Endometrium (tissue), 2 donors: ENCODE results near the gene IRAK2.
"Not testable (repeated sequence)": the region's sequence is repeated elsewhere in the genome, so short reads cannot be mapped to it uniquely, and the experiment has no call there.

Experiments used
- FAIRE-seq: peaks from 2 replicates; lab custom pipeline; 2012; peaks lifted over from hg19 to GRCh38; lab: Jason Lieb, UNC
- donor health status: control.
- donor health status: control.

IRAK2 gene

GRCh38 chr3:10160346-10160745, 4.4 kb upstream of the IRAK2 start:
- FAIRE-seq: no peak

GRCh38 chr3:10160925-10161324, 3.8 kb upstream of the IRAK2 start:
- FAIRE-seq: no peak

DNA sequence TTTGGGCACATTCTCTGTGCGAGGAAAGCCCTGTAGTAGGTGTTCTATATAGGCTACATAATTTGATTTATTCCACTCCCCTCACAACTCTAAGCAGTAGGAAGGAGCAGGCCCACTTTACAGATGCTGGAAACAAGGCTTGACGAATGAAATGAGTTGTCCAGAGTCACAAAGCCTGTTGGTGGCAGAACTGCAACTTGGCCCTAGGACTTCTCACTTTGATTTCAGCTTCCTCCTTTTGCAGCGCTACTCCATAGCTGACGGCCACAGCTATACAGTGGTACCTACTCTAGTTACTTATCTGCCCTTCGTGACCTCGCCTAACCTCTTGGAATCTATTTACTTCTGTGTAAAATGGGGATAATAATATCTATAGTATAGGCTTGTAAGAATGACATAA, 2.5 kb upstream of the IRAK2 start:
- no peak for FAIRE-seq

GRCh38 chr3:10164201-10164545, 546 bp upstream of the IRAK2 start:
- not testable (repeated sequence) for FAIRE-seq

DNA sequence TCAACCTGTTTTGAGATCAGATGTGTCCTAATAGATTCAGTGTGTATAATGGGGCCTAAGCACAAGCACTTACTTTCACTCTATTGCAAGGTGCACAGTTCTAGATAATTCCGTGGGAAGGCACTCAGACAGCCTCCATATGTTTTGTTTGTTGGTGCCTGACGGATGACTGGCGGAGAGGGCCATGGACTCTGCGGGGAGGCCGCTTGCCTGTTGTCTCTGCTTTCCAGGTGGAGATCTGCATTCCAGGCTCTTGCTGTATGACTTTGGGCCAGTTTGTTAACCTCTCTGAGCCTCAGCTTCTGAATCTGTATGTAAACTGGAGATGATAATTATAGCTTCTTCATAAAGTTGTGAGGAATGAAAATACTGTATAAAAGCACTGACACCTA, 1.5 kb downstream of the IRAK2 start:
- FAIRE-seq: no peak

DNA sequence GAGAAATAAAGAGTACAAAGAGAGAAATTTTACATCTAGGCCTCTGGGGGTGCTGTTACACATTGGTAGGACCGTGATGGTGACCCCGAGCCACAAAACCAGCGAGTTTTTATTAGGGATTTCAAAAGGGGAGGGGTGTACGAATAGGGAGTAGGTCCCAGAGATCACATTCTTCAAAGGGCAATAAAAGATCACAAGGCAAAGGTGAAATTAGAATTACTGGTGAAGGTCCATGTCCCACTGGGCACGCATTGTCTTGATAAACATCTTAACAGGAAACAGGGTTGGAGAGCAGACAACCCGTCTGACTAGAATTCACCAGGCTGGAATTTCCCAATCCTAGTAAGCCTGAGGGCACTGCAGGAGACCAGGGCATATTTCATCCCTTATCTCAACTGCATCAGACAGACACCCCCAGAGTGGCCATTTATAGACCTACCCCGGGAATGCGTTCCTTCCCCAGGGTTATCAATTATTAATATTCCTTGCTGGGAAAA, 4.3 kb downstream of the IRAK2 start:
- no peak for FAIRE-seq

DNA sequence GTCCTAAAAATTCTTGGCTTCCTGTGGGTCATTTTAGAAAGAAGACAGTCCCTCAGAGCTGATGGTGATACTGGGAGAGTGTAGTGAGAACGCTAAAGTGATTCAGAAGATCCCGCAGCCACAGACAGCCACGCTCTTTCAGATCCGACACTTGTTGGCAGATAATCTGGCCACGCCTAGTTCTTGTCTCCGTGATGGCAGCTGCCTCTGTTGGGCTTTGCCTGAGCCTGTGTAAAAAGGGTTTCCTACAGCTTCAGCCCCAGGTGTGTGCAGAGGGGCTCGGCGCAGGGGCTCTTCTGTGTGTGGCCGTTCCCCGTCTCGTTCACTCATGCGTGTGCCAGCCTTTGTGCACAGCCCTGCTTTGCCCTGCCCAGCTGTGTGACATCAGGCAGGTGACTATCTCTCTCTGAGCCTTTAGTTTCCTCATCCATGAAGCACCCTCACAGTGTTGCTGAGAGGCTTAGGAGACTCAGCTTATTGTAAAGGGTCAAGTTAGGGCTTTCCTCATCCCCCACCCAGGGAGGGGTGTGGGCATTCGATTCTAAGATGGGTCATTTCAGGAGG, 6.3 kb downstream of the IRAK2 start:
- no peak for FAIRE-seq

- FAIRE-seq: no peak
Measured at GRCh38 chr3:10173095-10173925, 8.6 kb downstream of the IRAK2 start.

DNA sequence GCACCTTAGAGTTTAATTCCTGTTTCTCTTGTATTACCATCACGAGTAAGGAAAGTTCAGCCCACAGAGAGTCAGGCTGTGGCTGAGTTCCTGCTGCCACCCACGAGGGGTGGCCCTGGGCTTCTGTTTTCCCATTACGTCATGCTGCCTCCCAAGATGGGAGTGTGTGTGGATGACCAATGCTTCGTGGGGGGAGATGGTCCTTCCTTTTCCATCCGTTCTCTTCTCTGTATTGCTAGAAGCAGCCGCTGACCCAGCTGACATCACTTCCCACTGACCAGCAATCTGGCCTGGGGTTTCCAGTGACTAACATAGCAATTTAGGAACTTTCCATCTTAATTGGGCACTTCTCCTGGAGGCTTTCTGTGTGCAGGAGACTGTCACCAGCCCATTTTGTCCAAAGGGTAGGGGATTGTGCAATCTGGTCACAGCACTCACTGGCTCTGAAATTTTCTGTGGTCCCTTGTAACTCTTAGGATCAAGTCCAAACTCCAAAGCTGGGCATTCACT, 9.3 kb downstream of the IRAK2 start:
- FAIRE-seq: no peak

DNA sequence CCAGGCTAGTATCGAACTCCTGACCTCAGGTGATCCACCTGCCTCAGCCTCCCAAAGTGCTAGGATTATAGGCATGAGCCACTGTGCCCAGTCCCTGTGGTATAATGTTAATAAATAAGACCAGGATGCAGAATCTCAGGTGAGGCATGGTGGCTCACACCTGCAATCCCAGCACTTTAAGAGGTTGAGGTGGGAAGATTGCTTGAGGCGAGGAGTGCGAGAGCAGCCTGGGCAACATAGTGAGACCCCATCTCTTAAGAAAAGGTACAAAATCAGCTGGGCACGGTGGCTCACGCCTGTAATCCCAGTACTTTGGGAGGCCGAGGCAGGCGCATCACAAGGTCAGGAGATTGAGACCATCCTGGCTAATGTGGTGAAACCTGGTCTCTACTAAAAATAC, 10.6 kb downstream of the IRAK2 start:
- not testable (repeated sequence) for FAIRE-seq

DNA sequence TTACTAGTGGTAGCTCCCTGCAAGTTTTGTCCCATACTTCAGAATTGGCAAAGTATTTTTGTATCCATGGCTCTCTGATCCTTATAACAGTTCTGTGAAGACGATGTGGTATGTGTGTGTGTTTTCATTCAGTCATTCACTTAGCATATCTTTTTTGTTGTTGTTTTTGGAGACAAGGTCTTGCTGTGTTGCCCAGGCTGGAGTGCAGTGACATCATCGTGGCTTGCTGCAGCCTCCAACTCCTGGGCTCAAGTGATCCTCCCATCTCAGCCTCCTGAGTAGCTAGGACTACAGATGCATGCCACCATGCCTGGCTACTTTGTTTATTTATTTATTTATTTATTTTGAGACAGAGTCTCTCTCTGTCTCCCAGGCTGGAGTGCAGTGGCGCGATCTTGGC, 11.4 kb downstream of the IRAK2 start:
- FAIRE-seq: not testable (repeated sequence)

DNA sequence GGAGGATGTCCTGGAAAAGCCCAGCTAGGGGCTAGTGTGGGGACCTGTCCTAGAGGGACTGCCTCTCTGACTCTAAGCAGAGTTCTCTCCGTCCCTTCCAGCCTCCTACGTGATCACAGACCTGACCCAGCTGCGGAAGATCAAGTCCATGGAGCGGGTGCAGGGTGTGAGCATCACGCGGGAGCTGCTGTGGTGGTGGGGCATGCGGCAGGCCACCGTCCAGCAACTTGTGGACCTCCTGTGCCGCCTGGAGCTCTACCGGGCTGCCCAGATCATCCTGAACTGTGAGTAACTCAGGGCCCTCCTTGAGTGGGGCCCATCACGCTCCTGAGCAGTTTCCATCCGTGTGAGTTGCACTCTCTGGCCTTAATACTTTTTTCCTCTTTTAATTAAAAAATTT, 13.0 kb downstream of the IRAK2 start:
- FAIRE-seq: no peak

GRCh38 chr3:10178892-10179291, 14.2 kb downstream of the IRAK2 start:
- no peak for FAIRE-seq

DNA sequence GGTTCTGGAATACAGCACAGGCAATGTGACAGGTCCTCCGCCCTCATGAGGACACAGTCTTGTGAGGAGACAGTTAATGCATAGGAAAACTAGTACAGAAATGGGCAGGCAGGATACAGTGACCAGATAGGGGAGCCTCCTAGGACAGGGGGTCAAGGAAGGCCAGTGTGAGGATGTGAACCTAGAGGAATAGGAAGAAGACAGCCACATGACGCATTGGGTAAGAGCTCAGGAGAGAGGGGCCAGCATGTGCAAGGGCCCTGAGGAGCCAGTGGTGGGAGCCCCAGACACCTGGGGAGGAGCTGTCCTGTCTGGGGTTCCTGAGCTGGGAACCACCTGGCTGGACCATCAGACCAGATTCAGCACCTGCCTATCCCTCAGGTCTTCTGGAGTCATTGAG, 15.6 kb downstream of the IRAK2 start:
- FAIRE-seq: no peak

DNA sequence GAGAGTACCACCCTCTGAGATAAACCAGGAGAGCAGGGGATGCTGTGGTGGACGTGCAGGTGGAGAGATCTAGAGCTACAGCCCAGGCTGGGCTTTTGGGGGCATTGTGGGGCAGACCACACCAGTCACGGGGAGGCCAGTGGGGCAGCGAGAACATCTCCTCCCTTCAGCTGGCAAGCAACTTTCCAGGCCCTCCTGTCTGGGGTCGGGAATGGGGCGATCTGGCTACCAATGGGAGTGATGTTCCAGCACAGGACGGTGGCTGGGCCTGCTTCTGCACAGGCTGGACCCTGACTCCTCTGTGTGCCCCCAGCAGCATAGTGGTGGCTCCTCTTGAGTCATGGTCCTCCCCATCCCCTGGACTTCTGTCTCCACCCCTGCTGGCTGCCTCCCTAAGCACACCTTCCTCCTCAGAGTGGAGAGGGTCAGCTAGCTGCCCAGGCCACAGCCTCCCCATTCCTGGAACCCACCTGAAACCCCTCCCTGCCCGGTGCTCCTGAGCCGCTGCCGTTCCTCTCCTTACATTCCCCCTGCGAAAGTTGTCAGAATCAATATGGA, 16.1 kb downstream of the IRAK2 start:
- no peak for FAIRE-seq

DNA sequence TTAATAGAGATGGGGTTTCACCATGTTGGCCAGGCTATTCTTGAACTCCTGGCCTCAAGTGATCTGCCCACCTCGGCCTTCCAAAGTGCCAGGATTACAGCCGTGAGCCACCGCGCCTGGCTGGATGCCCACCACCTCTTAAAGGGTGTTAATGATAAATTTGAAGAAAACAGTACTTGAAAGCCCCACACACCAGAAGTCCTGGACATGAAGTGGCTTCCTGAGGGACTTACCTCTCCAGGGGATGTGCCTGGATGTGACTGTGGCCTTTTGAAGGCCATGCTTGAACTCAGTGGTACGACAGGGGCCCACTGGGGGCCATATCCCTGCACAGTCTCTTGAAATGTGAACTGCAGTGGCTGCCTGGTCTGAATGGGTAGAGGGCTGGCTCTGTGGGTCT, 18.2 kb downstream of the IRAK2 start:
- FAIRE-seq: no peak

DNA sequence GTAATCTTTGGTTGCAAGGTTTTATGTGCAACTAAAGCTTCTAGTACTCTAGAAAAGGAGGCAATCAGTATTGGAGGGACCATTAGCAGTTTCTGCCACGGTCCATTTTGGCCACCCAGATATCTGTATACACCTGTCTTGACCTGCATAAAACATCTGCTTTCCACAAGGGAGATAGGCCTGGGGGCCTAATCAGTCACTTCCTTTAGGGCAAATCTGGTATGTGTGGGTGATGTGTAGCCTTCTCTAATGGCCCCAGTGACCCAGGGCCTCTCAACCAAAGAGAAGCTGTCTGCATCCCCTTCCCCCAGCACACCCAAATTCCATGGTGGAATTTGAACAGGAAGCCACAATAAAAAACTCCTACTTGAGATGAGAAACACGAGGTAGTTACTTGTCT, 19.5 kb downstream of the IRAK2 start:
- no peak for FAIRE-seq

GRCh38 chr3:10185804-10186762, 21.4 kb downstream of the IRAK2 start:
- no peak for FAIRE-seq

DNA sequence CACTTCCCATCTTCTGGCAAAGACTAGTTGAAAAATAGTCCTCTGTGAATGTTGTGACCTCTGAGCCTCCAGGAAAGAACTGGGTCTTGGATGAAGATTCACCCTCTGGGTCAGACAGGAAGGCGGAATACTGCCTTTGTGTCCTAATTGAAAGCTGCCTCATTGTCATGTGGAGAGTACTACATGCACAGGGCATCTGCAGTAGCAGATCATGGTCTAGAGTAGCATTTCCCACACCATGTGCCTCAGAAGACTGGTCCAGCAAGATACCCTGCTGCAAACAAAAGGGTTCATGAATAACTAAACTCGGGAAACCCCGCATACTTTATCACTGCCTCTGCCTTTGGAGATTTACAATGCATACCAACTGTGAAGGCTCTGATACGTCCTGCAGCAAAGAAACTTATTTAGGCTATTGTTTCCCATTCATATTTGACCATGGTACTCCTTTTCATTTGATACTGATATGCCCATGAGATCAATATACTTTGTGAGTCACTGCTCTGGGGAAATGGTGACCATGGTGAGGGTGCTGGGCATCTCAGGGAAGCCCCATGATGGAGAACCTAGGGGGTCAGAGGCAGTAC, 22.7 kb downstream of the IRAK2 start:
- no peak for FAIRE-seq

DNA sequence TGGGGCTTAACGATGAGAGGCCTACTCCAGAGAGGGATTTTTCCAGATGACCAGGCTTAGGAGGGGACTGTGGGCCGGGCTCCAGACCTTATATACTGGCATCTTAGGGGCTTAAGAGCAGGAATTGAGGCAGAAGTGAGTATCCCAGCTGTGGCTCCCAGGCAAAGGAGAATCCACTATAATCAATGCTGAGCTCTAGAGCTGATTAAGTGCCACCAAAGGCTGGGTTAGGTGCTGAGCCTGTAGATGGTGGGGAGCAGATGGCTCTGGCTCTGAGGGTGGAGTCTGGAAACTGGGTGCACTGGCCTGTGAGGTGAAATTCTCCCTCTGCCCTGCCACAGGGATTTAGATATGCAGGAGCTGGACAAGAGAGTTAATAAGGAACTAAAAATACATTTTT, 23.2 kb downstream of the IRAK2 start:
- FAIRE-seq: no peak

DNA sequence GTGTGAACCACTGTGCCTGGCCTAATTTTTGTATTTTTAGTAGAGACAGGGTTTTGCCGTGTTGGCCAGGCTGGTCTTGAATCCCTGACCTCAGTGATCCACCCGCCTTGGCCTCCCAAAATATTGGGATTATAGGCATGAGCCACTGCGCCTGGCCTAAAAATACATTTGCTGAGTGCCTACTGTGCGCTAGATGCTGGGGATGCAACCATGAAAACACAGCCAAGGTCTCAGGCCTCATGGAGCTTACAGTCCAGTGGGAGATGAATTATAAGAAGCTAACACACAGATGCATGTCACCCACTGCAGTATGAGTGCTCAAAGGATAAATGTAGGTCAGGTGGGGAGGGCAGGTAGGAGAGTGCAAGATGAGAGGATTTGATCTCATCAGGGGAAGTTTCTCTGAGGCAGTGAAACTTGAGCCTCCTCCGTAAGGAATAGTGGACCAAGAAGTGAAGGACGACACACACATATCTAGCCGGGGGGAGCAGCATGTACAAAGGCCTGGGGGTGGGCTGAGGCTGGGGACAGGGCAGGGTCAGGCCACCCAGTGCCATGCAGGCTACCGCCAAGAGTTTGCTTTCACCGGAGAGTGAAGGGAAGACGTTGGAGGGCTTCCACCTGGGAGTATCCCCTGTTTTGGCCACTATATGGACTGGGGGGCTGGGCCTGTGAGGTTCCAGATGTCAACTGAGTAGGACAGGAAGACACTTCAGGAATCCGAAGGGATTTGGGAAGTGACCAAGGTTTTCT, 24.3 kb downstream of the IRAK2 start:
- FAIRE-seq: no peak
